Fibroblast of the conjunctiva (primary cell): ENCODE measurements around the gene TMEM129.

Experiments used
- DNase-seq: peaks from one replicate; pipeline ENCODE4 v3.0.0-alpha.2; 2010; ENCODE audit warnings: low read depth

Gene TMEM129

GRCh38 chr4:1721003-1721665 is at the start of gene TMEM129, which contains the start of gene TACC3:
TMEM129 (minus strand) TSS chr4:1721323; CDS start chr4:1720837, 486 bp downstream.
TACC3 (plus strand) TSS chr4:1721521; CDS start chr4:1723422, 1,901 bp downstream.
- peak; percentile 86 for DNase-seq

GRCh38 chr4:1770791-1771231 is 49.7 kb upstream of the TMEM129 start:
- DNase-seq = no peak

GRCh38 chr4:1770245-1770644 is 49.1 kb upstream of the TMEM129 start:
- no peak for DNase-seq

GRCh38 chr4:1769692-1770091 is 48.6 kb upstream of the TMEM129 start:
- no peak for DNase-seq

- no peak for DNase-seq
Measured at GRCh38 chr4:1768367-1769034, 47.4 kb upstream of the TMEM129 start.

GRCh38 chr4:1767770-1768366 is 46.7 kb upstream of the TMEM129 start:
- DNase-seq = peak; percentile 10

- DNase-seq = no peak
Measured at GRCh38 chr4:1767061-1767769, 46.1 kb upstream of the TMEM129 start.

- DNase-seq = no peak
Measured at GRCh38 chr4:1766106-1767060, 45.3 kb upstream of the TMEM129 start.

GRCh38 chr4:1765409-1766072 is 44.4 kb upstream of the TMEM129 start:
- DNase-seq = no peak

GRCh38 chr4:1764670-1765069 is 43.5 kb upstream of the TMEM129 start:
- no peak for DNase-seq

GRCh38 chr4:1763550-1764080 is 42.5 kb upstream of the TMEM129 start:
- peak; percentile 17 for DNase-seq

GRCh38 chr4:1763070-1763549 is 42.0 kb upstream of the TMEM129 start:
- DNase-seq = no peak

- DNase-seq = no peak
Measured at GRCh38 chr4:1762264-1763010, 41.3 kb upstream of the TMEM129 start.

GRCh38 chr4:1761130-1761689 is 40.1 kb upstream of the TMEM129 start:
- DNase-seq = no peak

GRCh38 chr4:1760521-1761071 is 39.5 kb upstream of the TMEM129 start:
- no peak for DNase-seq

- DNase-seq = no peak
Measured at GRCh38 chr4:1759818-1760223, 38.7 kb upstream of the TMEM129 start.

GRCh38 chr4:1759170-1759817 is 38.2 kb upstream of the TMEM129 start:
- no peak for DNase-seq
